NCI-H82 treated with DMSO at 0.1 percent for 48 hours (cell line): ENCODE measurements around the gene MEPE.
"Not testable (repeated sequence)": the region's sequence is repeated elsewhere in the genome, so short reads cannot be mapped to it uniquely, and the experiment has no call there.

Experiments
- DNase-seq: peaks from one replicate; lab custom pipeline; 2025; ENCODE audit not compliant: unreplicated experiment; lab: John Stamatoyannopoulos, UW

The MEPE gene

DNA sequence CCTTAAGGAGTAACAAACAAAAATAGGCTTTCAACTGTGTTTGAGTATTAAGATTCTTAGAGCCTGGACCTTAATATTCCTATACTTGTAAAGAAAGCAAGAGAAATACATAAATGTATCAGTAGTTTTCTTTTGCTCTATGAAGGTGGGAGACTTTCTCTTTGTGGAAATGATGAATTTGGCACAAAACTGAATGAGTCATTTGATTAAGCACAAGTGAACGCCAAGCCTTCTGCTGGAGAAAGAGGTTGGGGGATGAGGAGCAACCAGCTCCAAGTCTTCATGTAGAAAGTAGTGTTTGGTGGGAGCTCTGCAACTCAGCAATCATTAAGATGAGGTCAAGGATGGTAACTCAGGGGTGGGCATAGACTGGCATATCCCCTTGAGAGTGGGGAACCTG is 49.6 kb downstream of the MEPE start:
- no peak for DNase-seq

DNA sequence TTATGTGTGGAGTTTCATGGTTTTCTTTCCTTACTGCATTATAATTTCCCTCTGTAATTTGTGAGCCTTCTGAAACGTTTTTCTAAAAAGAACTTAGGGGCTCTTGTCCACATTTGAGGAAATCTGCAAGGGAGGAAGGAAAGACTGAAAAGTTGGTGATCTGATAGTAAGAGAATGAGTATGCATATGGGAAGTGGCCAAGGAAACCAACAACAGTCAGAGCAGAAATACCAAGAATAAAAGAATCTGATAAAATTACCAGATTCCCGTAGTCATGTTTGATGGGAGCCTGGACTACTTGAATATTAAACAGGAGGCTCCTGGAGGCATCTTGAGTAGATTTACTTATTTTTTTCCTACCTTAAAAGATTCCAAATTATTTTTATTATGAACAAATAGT is 50.1 kb downstream of the MEPE start:
- DNase-seq: no peak

DNA sequence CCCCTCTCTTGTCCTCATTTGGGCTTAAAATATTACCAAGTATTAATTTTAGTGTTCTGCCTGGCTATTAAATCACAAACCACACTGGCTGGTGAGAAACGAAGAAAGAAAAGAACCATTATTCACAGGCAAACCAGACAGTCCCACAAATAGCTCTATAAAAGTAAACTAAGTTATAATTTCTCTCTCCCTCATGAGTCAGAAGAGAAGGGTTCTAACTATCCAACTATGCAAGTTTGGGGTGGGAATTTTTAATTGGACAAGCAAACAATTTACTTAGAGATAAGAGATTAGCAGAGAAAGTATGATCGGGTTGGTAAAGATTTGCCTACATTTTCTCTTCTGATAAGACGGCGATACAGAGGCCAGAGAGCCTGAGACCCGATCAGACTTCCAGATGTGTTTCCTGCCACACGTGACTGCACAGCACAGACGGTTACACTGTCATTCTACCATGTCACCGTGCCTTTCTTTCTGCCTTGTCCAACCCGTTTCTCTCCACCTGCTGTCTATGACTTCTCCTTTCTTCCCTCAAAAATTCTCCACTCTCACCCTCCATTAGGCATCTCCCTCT is 52.3 kb downstream of the MEPE start:
- DNase-seq: no peak

DNA sequence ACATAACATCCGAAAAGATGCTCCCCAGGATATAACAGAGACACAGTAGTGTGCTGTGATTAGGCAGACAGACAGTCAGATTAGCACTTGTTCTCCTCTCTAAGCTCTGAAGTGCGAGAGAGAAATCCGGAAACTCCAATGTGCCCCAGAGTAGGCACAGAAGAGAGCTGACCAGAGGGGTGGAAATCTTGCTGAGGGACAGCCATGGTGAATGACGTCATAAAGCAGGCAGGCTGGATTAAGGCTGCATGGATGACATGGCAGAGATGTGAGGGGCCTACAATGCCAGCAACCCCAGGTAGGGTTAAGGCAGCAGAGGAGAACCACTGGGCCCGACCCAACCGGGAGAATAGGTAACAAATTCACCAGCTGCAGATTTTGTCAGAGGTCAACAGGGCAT is 53.3 kb downstream of the MEPE start:
- DNase-seq: no peak

DNA sequence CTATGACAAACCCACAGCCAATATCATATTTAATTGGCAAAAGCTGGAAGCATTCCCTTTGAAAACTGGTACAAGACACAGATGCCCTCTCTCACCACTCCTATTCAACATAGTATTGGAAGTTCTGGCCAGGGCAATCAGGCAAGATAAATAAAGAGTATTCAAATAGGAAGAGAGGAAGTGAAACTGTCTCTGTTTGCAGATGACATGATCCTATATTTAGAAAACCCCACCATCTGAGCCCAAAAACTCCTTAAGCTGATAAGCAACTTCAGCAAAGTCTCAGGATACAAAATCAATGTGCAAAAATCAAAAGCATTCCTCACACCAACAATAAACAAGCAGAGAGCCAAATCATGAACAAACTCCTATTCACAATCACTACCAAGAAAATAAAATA is 58.0 kb downstream of the MEPE start:
- not testable (repeated sequence) for DNase-seq

DNA sequence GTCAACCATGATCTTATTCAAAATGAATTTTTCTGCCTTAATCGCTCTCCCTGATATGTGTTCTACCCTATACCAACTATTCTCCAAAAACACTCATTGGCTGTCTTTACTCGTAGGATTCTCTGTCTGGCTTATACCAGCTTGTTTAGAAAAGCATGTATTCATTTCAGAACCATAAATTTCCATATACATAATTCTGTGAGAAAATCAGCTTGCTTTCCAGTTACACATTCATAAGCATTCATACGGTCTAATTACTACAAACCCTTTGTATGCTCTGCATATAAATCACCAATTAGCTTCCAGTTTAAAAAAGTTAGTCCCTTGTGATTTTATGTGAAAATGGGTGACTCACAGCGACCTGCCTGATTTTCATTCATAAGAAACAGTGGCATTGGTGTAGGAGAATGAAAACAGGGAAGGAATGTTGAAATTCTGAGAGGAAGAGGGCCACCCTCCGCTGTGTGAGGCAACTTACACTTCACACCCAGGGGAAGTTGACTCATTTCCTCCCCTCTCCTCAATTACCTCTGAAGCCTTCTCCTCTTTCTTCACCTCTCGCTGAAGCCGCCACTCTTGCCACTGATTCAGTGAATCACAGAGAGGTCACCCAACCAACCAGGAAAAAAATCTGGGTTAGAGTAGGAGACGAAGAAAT is 63.3 kb downstream of the MEPE start:
- no peak for DNase-seq
